Epithelial cell of proximal tubule (primary cell): ENCODE measurements around the gene PDK3. TPM values are rescaled to one million over a fixed set of nuclear protein-coding genes. Genes with fewer than 3 reads are reported as not detected.

Experiments used
- DNase-seq: peaks from one replicate; pipeline ENCODE4 v3.0.0-alpha.2; 2011; ENCODE audit warnings: low read depth
- H3K4me3 ChIP-seq: 2 replicates; pipeline ENCODE4 v1.5.1; 2011; ENCODE audit warnings: low read depth, mild to moderate bottlenecking, low read length
- total RNA-seq: library from RNA; depleted of rRNA; stranded (reverse); fragments of >200 nt; gene quantifications from 2 replicates; pipeline ENCODE4 v1.2.3, GENCODE V29; 2015
- TF ChIP-seq, protein P1 (sequence below): conservative IDR thresholded peaks from 2 replicates; pipeline ENCODE4 v1.5.1; 2012; ENCODE audit warnings: low read depth, mild to moderate bottlenecking, low read length

Gene PDK3
- total RNA-seq, 1 donor from 2014 or later = 13.6 TPM

DNA sequence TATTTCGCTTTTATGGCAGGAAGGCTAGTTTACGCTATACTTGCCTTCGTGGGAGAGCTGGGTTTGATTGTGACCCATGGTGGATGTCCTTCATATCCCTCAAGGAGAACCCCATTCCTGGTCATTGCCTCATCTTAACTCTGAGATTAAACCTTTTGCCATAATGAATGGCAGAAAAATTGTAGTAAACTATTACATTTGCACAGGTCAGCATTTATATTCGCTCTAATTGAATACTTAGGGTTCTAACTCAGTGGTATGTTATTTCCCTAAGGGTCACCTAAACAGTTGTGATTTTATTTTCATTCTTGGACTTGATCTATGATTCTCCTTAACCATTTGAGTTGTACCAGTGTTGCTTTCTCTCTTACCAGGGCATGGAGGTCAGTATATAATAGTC lies 13.4 kb downstream of the PDK3 start:
- no peak overlapping the region for H3K4me3 ChIP-seq
- no peak for DNase-seq
- TF ChIP-seq, protein P1, sequence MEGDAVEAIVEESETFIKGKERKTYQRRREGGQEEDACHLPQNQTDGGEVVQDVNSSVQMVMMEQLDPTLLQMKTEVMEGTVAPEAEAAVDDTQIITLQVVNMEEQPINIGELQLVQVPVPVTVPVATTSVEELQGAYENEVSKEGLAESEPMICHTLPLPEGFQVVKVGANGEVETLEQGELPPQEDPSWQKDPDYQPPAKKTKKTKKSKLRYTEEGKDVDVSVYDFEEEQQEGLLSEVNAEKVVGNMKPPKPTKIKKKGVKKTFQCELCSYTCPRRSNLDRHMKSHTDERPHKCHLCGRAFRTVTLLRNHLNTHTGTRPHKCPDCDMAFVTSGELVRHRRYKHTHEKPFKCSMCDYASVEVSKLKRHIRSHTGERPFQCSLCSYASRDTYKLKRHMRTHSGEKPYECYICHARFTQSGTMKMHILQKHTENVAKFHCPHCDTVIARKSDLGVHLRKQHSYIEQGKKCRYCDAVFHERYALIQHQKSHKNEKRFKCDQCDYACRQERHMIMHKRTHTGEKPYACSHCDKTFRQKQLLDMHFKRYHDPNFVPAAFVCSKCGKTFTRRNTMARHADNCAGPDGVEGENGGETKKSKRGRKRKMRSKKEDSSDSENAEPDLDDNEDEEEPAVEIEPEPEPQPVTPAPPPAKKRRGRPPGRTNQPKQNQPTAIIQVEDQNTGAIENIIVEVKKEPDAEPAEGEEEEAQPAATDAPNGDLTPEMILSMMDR = no peak

DNA sequence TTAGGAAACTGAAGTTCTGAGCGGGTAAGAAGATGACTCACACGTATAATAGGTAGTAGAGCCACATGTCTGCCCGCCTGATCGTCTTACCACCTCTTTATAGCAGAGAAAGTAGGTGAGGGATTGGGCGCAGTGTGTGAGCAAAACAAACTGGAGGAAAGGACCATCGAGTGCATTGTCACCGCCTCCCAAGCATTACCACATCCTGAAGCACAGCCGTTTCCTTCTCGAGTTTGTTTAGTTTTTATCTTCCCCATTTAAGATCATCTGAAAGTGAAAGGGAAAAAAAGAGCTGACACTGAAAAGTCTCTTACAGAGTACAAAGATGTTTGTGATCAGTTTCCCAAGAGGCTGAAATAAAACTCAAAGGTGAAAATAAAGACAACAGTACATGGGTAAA lies 14.8 kb downstream of the PDK3 start:
- no peak overlapping the region for H3K4me3 ChIP-seq
- TF ChIP-seq, protein P1 = no peak
- DNase-seq = no peak

DNA sequence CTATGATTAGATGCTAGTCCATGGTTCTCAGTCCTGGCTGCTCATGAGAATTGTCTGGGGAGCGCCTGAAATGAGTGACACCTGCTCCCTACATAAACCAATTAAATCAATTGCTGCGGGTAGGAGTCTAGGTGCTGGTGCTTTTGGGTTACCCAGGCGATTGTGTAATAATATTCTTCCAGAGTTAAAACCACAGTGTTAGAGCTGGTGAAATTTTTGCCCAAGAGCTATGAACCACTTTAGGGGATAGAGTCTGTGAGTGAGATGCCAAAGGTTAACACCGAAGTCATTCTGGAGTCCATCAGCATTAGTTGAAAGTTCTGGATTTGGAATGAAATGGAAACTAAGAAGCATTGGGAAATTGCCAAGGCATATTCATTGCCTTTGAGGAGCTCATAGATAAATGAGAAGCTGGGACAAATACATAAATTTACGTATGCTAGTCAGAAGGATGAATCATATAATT lies 15.3 kb downstream of the PDK3 start:
- DNase-seq = no peak
- no peak overlapping the region for H3K4me3 ChIP-seq
- TF ChIP-seq, protein P1 = no peak

DNA sequence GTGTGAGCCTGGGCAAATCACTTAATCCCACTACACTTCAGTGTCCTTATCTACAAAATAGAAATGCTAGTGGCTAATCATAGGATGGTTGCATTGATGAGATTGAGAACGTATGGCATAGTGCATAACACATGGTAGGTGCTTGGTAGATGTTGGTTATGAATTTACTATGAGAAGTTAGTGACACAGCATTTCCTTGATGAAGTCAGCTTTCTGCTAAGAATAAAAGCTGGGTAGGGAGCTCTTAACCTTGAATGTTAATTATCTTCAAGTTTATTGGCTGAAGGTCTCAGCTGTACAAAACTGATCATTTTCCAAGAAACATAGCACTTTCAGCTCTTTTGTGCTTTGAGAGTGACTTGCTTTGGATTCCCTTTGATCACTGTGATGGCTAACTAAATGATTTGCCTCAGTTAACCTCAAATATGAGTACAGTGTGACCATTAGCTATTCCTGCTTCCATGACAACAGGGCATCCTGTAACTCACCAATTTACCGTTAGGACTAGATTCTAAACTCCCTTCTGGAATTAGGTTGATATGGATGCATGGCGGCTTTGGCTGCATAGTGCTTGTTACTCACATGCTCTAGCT lies 17.8 kb downstream of the PDK3 start:
- no peak overlapping the region for H3K4me3 ChIP-seq
- TF ChIP-seq, protein P1 = no peak
- peak; percentile 50 for DNase-seq

DNA sequence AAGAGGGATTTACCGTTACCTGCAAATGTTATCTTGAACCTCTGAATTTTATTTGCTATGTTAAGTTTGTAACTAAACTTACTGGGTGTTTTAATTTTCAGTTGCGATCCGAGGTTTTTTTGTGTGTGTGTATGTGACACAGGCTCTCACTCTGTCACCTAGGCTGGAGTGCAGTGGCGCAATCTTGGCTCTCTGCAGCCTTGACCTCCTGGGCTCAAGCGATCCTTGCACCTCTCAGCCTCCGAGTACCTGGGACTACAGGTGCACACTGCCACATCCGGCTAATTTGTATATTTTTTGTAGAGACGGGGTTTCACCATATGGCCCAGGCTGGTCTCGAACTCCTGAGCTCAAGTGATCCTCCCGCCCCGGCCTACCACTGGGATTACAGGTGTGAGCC lies 18.5 kb downstream of the PDK3 start:
- no peak overlapping the region for H3K4me3 ChIP-seq
- no peak for DNase-seq
- TF ChIP-seq, protein P1 = no peak

DNA sequence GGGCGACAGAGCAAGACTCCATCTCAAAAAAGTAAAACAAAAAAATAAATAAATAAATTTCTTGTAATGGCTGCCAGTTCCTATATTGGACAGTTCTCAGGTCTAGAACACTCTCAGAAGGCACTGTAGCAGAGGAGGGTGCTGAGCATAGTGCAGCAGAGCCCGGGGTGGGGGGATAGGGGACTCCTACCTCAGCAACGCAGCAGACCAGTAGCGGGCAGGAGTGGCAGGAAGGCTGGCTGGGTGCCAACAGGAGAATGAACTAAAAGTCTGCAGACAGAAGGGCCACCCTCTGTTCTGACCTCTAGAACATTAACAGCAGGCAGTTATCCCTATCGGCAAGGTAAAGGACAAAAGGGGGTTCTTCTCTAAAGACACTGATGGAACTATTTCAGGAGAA lies 20.2 kb downstream of the PDK3 start:
- no peak for DNase-seq
- H3K4me3 ChIP-seq = no peak overlapping the region
- TF ChIP-seq, protein P1 = no peak

DNA sequence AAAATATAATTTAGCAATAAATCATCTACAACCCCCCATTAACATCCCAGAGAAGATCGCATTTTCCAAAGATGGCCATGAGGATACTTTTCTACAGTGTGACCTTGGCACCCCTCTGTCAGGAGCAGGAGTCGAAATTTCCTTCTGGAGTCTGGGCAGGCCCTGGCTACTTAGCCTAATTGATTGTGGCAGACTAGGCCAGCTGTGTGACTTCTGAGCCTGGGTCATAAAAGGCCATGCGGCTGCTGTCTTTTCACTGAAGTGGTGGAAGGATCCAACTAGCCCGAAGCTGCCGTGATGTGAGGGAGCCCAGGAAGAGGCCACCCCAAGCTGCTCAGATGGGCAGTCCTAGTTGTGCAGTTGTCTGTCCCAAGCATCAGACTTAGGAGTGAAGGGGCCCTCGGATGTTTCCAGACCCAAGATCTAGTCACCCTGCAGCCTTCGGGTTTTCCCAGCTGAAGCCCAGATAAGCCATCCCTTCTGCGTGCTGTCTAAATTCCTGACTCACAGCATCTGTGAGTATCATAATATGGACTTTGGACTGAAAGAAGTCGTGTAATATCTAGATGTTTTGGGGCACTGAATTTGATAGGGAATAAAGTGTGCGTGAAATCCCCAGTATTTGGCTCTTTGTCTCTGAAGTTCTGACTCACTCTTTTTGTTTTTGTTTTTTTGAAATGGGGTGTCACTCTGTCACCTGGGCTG lies 21.0 kb downstream of the PDK3 start:
- no peak for DNase-seq
- no peak overlapping the region for H3K4me3 ChIP-seq
- TF ChIP-seq, protein P1 = no peak
